ENCODE data around the gene MCF2L.

DNA sequence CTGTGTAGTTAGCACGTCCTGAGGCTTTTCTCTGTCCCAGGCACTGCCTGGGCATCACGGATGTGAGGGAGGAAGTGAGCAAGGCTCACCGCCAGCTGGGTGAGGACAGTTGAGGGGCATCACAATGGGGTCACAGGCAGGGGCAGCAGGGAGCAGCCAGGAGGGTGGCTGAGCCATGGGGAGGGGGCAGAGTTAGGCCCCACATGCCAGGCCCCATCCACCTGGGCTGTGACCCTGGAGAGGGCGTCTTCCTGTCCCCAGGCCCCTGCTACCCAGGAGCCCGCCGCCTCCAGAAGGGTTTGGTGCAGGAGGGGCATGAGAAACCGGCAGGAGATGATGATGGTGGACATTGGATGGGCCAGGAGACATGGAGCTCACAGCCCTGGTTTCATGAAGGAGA is 79.8 kb downstream of the MCF2L start:
- TF ChIP-seq CTCF (IDR thresholded peaks at IDR 0.05; ENCODE audit: poor library complexity, severe bottlenecking) (no peak), EP300 (conservative IDR thresholded peaks at IDR 0.05; ENCODE audit: poor library complexity, severe bottlenecking) (no peak), EZH2 (IDR thresholded peaks at IDR 0.05; ENCODE audit: borderline replicate concordance, insufficient read depth, low read length, poor library complexity, severe bottlenecking) (no peak), POLR2AphosphoS5 (IDR thresholded peaks at IDR 0.05) (no peak), RAD21 (conservative IDR thresholded peaks at IDR 0.05) (no peak), TAF1 (IDR thresholded peaks at IDR 0.05; ENCODE audit: low read depth) (no peak), SMC3 (conservative IDR thresholded peaks at IDR 0.05; ENCODE audit: poor library complexity) (no peak), MXI1 (conservative IDR thresholded peaks at IDR 0.05; ENCODE audit: poor library complexity, severe bottlenecking) (no peak)
- TF ChIP-seq, protein P1, sequence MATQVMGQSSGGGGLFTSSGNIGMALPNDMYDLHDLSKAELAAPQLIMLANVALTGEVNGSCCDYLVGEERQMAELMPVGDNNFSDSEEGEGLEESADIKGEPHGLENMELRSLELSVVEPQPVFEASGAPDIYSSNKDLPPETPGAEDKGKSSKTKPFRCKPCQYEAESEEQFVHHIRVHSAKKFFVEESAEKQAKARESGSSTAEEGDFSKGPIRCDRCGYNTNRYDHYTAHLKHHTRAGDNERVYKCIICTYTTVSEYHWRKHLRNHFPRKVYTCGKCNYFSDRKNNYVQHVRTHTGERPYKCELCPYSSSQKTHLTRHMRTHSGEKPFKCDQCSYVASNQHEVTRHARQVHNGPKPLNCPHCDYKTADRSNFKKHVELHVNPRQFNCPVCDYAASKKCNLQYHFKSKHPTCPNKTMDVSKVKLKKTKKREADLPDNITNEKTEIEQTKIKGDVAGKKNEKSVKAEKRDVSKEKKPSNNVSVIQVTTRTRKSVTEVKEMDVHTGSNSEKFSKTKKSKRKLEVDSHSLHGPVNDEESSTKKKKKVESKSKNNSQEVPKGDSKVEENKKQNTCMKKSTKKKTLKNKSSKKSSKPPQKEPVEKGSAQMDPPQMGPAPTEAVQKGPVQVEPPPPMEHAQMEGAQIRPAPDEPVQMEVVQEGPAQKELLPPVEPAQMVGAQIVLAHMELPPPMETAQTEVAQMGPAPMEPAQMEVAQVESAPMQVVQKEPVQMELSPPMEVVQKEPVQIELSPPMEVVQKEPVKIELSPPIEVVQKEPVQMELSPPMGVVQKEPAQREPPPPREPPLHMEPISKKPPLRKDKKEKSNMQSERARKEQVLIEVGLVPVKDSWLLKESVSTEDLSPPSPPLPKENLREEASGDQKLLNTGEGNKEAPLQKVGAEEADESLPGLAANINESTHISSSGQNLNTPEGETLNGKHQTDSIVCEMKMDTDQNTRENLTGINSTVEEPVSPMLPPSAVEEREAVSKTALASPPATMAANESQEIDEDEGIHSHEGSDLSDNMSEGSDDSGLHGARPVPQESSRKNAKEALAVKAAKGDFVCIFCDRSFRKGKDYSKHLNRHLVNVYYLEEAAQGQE (IDR thresholded peaks at IDR 0.05; ENCODE audit: borderline replicate concordance) = no peak

All from neural cell (in vitro differentiated cells).